SU-DHL-6 (cell line): ENCODE results near the gene AQP11.
"Not testable (repeated sequence)": the region's sequence is repeated elsewhere in the genome, so short reads cannot be mapped to it uniquely, and the experiment has no call there.

ENCODE experiments used
- H2AFZ ChIP-seq: fragments of 200-600 bp; sonication (generic); 2 replicates; pipeline ENCODE4 v1.6.1; 2014; ENCODE audit warnings: low read depth, mild to moderate bottlenecking, moderate library complexity, mixed read lengths, antibody characterized with exemption, low read length; ENCODE audit not compliant: severe bottlenecking
- H3F3A ChIP-seq: fragments of 200-600 bp; shearing (Covaris generic); 2 replicates; pipeline ENCODE4 v1.6.0; 2016; ENCODE audit warnings: antibody characterized with exemption, mild to moderate bottlenecking; ENCODE audit not compliant: insufficient read depth
- H3K27ac ChIP-seq: fragments of 200-600 bp; sonication (generic); 2 replicates; pipeline ENCODE4 v1.5.1; 2016; ENCODE audit warnings: low read depth, mild to moderate bottlenecking, low read length, moderate library complexity, mixed read lengths
- H3K27me3 ChIP-seq: fragments of 200-600 bp; sonication (generic), shearing (Covaris generic); 2 replicates; pipeline ENCODE4 v1.6.0; 2014; ENCODE audit warnings: mild to moderate bottlenecking, low read length
- H3K36me3 ChIP-seq: fragments of 200-600 bp; sonication (generic); 2 replicates; pipeline ENCODE4 v1.6.1; 2014; ENCODE audit warnings: mild to moderate bottlenecking, low read length, mixed read lengths
- H3K4me2 ChIP-seq: fragments of 300-600, 200-600 bp; shearing (Covaris generic), sonication (generic); 2 replicates; pipeline ENCODE4 v1.6.0; 2014; ENCODE audit warnings: low read length, low read depth, mild to moderate bottlenecking; ENCODE audit not compliant: poor library complexity, severe bottlenecking
- H3K4me3 ChIP-seq: fragments of 200-600 bp; sonication (generic); 2 replicates; pipeline ENCODE4 v1.5.1; 2014; ENCODE audit warnings: antibody characterized with exemption, low read length, mild to moderate bottlenecking, mixed read lengths; ENCODE audit not compliant: insufficient read depth, poor library complexity, severe bottlenecking
- H3K79me2 ChIP-seq: fragments of 200-600 bp; sonication (generic); 2 replicates; pipeline ENCODE4 v1.6.1; 2014; ENCODE audit warnings: mild to moderate bottlenecking, low read length, moderate library complexity; ENCODE audit not compliant: insufficient read depth
- H3K9ac ChIP-seq: fragments of 200-600 bp; sonication (generic); 2 replicates; pipeline ENCODE4 v1.7.0; 2014; ENCODE audit warnings: mild to moderate bottlenecking, low read length
- H3K9me2 ChIP-seq: fragments of 200-600 bp; sonication (generic); replicated peaks from 2 replicates; pipeline ENCODE4 v1.6.1; 2014; ENCODE audit warnings: low read length; ENCODE audit not compliant: insufficient read depth
- H3K9me3 ChIP-seq: fragments of 200-600 bp; sonication (generic); 2 replicates; pipeline ENCODE4 v1.6.1; 2014; ENCODE audit warnings: low read length, mixed read lengths; ENCODE audit not compliant: insufficient read depth
- H4K20me1 ChIP-seq: fragments of 200-600 bp; sonication (generic); 2 replicates; pipeline ENCODE4 v1.6.1; 2014; ENCODE audit warnings: low read depth, mild to moderate bottlenecking, antibody characterized with exemption, low read length, moderate library complexity, mixed read lengths
- CTCF ChIP-seq: fragments of 200-600 bp; sonication (generic); IDR thresholded peaks from one replicate; pipeline ENCODE4 v1.5.1; 2017; ENCODE audit warnings: antibody characterized with exemption, mild to moderate bottlenecking, low read length, moderate library complexity; ENCODE audit not compliant: insufficient read depth, poor library complexity, severe bottlenecking
- EZH2phosphoT487 ChIP-seq: fragments of 200-600 bp; sonication (generic), shearing (Covaris generic); conservative IDR thresholded peaks from 2 replicates; pipeline ENCODE4 v1.6.1; 2018; ENCODE audit warnings: mild to moderate bottlenecking, antibody characterized with exemption, low read length, moderate library complexity, mixed read lengths

The AQP11 gene

GRCh38 chr11:77569676-77570070 lies 20.1 kb upstream of the AQP11 start:
- Histone ChIP-seq H3K4me3 (no peak overlapping the region), H3F3A (no peaks in the 10 kb centered on the region), H3K9me3 (no peaks in the 10 kb centered on the region), H3K9ac (no peak overlapping the region), H3K9me2 (no peaks in the 10 kb centered on the region), H3K36me3 (no peaks in the 10 kb centered on the region), H3K79me2 (no peaks in the 10 kb centered on the region), H4K20me1 (no peaks in the 10 kb centered on the region), H3K27me3 (no peaks in the 10 kb centered on the region), H3K4me2 (no peak overlapping the region), H2AFZ (no peak overlapping the region), H3K27ac (no peak overlapping the region)
- TF ChIP-seq CTCF: no peak
- TF ChIP-seq EZH2phosphoT487: no peak

DNA sequence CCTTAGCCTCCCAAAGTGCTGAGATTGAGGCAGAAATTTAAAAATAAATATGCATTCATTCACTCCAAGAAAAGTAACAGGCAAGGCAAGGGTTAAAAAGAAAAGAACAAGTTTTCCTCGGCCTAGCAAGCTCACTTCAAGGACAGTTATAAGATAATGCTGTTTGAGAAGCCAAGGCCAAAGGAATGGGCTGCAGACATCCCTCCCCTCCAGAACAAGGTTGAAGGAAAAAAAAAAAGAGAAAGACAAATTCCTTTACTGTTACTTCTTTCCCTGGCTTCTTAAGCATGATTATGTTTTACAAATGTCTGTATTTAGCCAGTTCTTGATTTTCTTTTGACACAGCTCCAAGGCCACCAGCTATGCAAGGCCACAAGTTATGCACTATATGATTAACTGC lies 18.9 kb upstream of the AQP11 start:
- H3K9ac ChIP-seq, H3K36me3 ChIP-seq, H3K79me2 ChIP-seq, H3K4me3 ChIP-seq, H3K27me3 ChIP-seq, H3K4me2 ChIP-seq, H4K20me1 ChIP-seq, H2AFZ ChIP-seq, H3F3A ChIP-seq, H3K27ac ChIP-seq, H3K9me3 ChIP-seq, H3K9me2 ChIP-seq: not testable (repeated sequence)

DNA sequence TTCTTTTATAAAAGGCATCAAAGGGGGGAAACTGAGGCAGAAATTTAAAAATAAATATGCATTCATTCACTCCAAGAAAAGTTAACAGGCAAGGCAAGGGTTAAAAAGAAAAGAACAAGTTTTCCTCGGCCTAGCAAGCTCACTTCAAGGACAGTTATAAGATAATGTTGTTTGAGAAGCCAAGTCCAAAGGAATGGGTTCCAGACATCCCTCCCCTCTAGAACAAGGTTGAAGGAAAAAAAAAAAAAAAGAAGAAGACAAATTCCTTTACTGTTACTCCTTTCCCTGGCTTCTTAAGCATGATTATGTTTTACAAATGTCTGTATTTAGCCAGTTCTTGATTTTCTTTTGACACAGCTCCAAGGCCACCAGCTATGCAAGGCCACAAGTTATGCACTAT lies 14.3 kb upstream of the AQP11 start:
- H3K9ac ChIP-seq, H3K27me3 ChIP-seq, H3K9me2 ChIP-seq, H3F3A ChIP-seq, H3K4me2 ChIP-seq, H4K20me1 ChIP-seq, H3K4me3 ChIP-seq, H3K9me3 ChIP-seq, H3K79me2 ChIP-seq, H3K27ac ChIP-seq, H3K36me3 ChIP-seq, H2AFZ ChIP-seq: not testable (repeated sequence)

GRCh38 chr11:77580712-77581337 lies 8.9 kb upstream of the AQP11 start:
- no peak for TF ChIP-seq EZH2phosphoT487
- TF ChIP-seq CTCF: no peak
- Histone ChIP-seq H3K9me2 (no peaks in the 10 kb centered on the region), H3K4me2 (no peak overlapping the region), H3K9me3 (peaks cover 19% of the 10 kb centered on the region), H3K4me3 (no peak overlapping the region), H3K9ac (no peak overlapping the region), H3K27me3 (no peaks in the 10 kb centered on the region), H3K79me2 (no peaks in the 10 kb centered on the region), H4K20me1 (no peaks in the 10 kb centered on the region), H3F3A (no peaks in the 10 kb centered on the region), H2AFZ (no peak overlapping the region), H3K27ac (no peak overlapping the region), H3K36me3 (0 out of 2 replicates have a peak, but pooled peaks cover 5% of the 10 kb centered on the region)
